ENCODE results near the gene LCN15.

Gene LCN15

GRCh38 chr9:136738960-136739359, 25.4 kb downstream of the LCN15 start:
- DNase-seq = no peak

- DNase-seq = no peak
Observed at GRCh38 chr9:136735812-136736480, 28.4 kb downstream of the LCN15 start.

DNA sequence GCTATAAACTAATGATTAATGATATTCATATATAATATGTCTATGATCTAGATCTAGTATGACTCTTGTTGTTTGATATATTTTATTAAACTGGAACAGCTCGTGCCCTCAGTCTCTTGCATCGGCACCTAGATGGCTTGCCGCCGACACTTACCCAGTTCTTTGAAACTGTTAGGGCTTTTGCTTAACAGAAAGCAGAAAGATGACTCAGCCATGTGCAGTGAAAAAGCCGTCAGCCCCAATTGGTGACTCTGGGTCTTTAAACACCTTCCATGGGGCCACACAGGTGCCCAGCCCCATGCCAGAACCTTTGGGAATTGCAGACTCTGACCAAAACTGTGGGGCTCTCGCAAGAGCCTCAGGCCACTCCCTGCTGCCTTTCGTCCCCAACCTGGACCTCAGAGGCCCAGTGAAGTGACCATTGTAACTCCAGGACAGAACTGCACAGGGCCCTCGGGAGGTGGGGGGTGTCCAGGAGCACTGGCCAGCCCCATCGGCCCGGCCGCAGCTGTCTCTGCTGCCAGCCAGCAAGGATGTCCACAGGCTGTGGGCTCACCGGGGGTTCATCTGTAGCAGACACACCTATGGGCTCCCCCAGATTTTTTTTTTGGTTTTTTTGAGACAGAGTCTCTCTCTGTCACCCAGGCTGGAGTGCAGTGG, 29.4 kb downstream of the LCN15 start:
- no peak for DNase-seq

DNA sequence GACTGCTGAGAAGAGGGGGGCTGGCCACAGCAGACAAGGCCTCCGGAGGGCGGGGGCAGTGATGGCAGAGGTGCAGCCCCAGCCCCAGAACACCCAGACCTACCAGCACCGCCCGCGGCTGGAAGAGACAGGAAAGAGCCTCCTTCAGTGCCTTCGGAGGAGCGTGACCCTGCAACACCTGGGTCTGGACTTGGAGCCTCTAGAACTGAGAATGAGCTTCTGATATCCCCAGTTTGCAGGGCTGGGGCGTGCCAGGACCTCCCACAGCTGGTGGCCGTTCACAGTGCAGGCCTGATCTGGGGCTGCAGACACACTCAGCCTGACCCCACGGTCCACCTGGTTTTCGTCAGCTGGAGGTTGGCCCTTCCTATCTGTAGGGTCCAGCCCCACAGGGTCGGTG, 30.7 kb downstream of the LCN15 start:
- DNase-seq = no peak

GRCh38 chr9:136732444-136733178, 31.7 kb downstream of the LCN15 start:
- DNase-seq = no peak

DNA sequence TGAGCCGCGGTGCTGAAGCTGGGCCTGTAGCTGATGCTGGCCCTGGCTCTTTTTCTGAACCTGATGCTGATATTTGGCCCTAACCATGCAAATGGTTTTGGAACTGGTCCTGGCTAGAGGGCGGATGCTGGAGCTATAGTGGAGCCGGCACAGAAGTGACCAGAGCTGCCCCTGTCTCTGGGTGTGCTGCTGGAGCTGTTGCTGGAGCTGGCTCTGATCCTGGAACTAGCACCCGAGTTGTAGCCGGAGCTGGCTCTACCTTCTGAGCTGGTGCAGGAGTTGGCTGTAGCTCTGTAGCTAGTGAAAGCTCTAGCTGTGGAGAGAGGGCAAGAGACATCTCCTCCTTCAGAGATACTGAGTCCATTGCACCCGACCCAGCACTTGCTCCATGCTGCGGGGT, 34.4 kb downstream of the LCN15 start:
- no peak for DNase-seq

GRCh38 chr9:136729144-136729543, 35.2 kb downstream of the LCN15 start:
- DNase-seq = peak; percentile 52

DNA sequence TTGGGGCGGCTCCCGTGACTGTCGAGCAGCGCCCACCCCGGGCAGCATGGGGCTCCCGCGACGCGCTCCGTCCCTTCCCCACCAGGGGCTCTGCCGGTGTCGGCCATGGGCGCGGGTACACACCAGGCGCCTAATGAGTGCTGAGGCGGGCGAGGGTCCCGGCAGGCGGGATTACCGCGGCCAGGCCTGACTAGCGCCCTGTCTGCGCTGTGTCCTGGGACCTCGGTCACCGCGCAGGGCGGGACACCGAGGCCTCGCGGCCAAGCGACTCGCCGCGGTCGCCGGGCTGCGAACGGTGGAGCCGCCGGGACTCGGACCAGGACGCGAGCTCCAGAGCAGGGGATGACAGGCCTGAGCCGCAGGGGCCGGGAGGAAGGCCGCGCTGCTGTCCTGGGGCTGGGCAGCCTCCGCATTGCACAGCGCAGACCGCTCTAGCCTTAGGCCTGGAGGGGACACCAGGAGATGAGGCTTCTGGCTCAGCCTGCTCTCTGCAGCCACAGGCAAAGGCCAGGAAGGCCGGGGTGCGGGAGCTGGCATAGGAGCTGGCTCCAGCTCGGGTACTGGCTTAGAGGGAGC, 35.7 kb downstream of the LCN15 start:
- peak; percentile 43 for DNase-seq

DNA sequence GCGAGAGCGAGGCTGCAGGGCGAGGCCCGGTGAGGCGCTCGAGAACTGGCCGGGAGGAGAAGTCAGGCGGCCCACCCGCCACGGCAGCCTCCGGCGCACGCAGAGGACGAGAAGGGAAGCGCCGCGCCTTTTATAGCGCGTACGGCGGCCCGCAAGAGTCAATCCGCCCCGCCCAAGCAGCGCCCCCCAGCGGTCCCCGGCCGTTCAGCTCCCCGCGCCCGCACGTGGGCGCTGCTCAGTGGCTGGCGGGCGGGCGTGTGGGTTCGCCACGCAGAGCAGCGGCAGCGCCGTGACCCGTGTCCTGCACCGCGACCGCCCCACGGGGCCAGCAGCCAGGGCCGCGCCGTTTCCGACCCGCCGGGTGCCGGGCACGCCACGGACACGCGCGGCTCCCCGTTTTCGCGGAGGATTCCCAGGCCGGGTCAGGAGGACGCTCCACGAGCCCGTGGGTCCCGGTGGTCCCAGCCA, 36.2 kb downstream of the LCN15 start:
- DNase-seq = peak; percentile 97

GRCh38 chr9:136726631-136727191, 37.6 kb downstream of the LCN15 start:
- peak; percentile 56 for DNase-seq

GRCh38 chr9:136726118-136726517, 38.2 kb downstream of the LCN15 start:
- no peak for DNase-seq

GRCh38 chr9:136725612-136726011, 38.7 kb downstream of the LCN15 start:
- no peak for DNase-seq

- no peak for DNase-seq
Observed at GRCh38 chr9:136724772-136725171, 39.5 kb downstream of the LCN15 start.

DNA sequence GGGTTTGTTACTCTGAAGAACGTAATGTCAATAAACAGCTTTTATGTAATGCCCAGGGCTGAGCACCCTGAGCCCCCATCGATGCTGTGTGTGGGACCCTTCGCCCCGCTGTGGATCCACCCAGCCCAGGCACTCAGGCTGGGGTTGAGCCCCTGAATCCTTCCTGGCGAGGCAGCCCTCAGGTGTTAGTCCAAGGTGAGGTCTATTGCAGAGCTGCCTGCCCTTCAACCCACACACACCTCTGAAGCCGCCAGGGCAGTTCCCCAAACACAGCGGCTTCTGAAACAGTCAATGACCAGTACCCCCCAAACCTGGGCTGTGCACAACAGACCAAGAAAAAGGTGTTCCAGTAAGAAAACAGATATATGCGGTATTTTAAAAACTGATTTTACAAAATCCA, 40.3 kb downstream of the LCN15 start:
- no peak for DNase-seq

GRCh38 chr9:136723362-136723976, 40.8 kb downstream of the LCN15 start:
- no peak for DNase-seq

- peak; percentile 53 for DNase-seq
Observed at GRCh38 chr9:136722969-136723356, 41.4 kb downstream of the LCN15 start.

GRCh38 chr9:136722093-136722968, 42.0 kb downstream of the LCN15 start:
- DNase-seq = peak; percentile 43

DNA sequence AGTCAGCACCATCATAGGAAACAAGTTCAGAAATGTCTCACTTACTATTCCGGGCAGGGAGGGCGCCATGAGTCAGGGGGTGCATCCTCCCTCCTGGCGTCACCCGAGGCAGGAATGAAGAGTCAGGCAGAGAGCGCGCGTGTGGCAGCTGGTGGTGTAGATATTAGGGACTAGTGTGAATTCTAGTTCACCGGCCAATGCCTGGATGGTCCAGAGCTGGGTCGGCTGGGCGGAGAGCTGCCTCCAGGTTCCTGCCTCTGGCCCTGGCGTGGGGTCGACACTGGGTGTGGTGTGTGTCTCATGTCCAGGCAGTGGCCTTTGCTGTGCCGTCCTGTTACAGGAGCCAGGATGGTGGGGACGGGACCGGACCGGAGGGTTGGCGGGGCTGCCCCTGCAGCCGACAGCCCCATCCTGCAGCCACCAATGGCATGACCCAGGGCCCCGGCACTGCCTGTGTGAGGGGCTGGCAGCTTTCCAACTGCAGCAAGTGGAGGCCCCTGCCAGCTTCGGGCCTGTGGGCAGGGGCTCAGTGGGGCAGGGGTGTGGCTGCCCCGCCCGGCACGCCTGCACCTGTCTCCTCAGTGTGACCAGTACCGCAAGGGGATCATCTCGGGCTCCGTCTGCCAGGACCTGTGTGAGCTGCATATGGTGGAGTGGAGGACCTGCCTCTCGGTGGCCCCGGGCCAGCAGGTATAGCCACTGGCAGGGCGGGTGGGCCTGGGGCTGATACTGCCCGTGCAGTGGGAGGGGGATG, 42.8 kb downstream of the LCN15 start:
- DNase-seq = peak; percentile 41

DNA sequence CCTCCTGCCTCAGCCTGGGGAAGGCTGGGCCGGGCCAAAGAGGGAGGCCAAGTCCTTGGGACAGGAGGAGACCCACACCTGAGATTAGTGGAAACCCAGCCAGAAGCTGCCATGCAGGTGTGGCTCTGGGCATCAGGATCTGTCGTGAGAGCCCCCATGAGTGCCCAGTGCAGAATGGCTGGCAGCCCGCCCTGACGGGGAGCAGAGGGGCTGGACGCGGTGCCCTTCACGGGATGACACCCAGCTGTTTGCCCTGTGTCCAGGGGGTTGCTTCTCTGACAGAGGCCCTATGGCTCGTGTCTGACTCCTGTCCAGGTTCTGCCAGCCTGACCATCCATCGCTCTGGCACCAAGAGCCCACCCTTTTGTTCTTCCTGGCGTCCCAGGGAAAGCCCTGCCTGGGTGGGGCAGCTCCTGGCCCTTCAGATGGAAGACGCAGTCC, 43.4 kb downstream of the LCN15 start:
- DNase-seq = no peak

GRCh38 chr9:136720251-136720897, 43.9 kb downstream of the LCN15 start:
- no peak for DNase-seq

All from stimulated activated CD8-positive, alpha-beta memory T cell treated with anti-CD3 and anti-CD28 coated beads, Interleukin-4, amount 100 ng/mL, for 48 hours (primary cell).